K562 (cell line): ENCODE results near the gene TNFAIP8L1. TPM values are rescaled to one million over a fixed set of nuclear protein-coding genes. Genes with fewer than 3 reads are reported as not detected.

ENCODE experiments used
- ATF7 ChIP-seq: fragments of 450-650 bp; IDR thresholded peaks from 2 replicates; pipeline ENCODE4 v1.7.1; 2014; ENCODE audit warnings: mild to moderate bottlenecking, moderate library complexity
- BHLHE40 ChIP-seq: IDR thresholded peaks from 2 replicates; pipeline ENCODE4 v1.6.1; 2011; ENCODE audit warnings: low read length, improper control_type of control experiment
- C11orf30 ChIP-seq: fragments of 450-650 bp; IDR thresholded peaks from 2 replicates; pipeline ENCODE4 v1.6.1; 2016; ENCODE audit warnings: low read depth, mild to moderate bottlenecking
- CC2D1A ChIP-seq: fragments of 450-650 bp; IDR thresholded peaks from 2 replicates; pipeline ENCODE4 v1.6.1; 2017; ENCODE audit warnings: mild to moderate bottlenecking
- CHD4 ChIP-seq: fragments of 200-600 bp; sonication (generic); IDR thresholded peaks from 3 replicates; pipeline ENCODE4 v1.6.1; 2012; ENCODE audit warnings: low read depth, mild to moderate bottlenecking, mixed read lengths, low read length, inconsistent platforms; ENCODE audit not compliant: insufficient read depth, insufficient replicate concordance, poor library complexity, severe bottlenecking
- ERF ChIP-seq: fragments of 450-650 bp; formaldehyde crosslinking; IDR thresholded peaks from 2 replicates; pipeline ENCODE4 v1.4.0; 2020; ENCODE audit warnings: mild to moderate bottlenecking, mixed read lengths
- ESRRA ChIP-seq: fragments of 450-650 bp; IDR thresholded peaks from 2 replicates; pipeline ENCODE4 v1.6.1; 2014; ENCODE audit warnings: low read depth, mild to moderate bottlenecking, moderate library complexity, borderline replicate concordance
- FOSL1 ChIP-seq: fragments of 200-800 bp; sonication (Bioruptor generic); conservative IDR thresholded peaks from 2 replicates; pipeline ENCODE4 v1.6.1; 2016; ENCODE audit warnings: missing genetic modification characterization, missing compliant biosample characterization
- HCFC1 ChIP-seq: IDR thresholded peaks from 2 replicates; pipeline ENCODE4 v1.6.1; 2012; ENCODE audit warnings: low read depth, low read length, improper control_type of control experiment
- L3MBTL2 ChIP-seq: fragments of 450-650 bp; IDR thresholded peaks from 2 replicates; pipeline ENCODE4 v1.6.1; 2016; ENCODE audit warnings: mild to moderate bottlenecking, moderate library complexity
- PKNOX1 ChIP-seq: fragments of 450-650 bp; IDR thresholded peaks from 2 replicates; pipeline ENCODE4 v1.6.1; 2016
- RB1 ChIP-seq: fragments of 450-650 bp; IDR thresholded peaks from 2 replicates; pipeline ENCODE4 v1.6.1; 2017; ENCODE audit warnings: low read depth, mild to moderate bottlenecking
- SMC3 ChIP-seq: conservative IDR thresholded peaks from 2 replicates; pipeline ENCODE4 v1.6.1; 2011; ENCODE audit warnings: low read depth, low read length, improper control_type of control experiment; ENCODE audit not compliant: insufficient read depth
- SOX6 ChIP-seq: fragments of 450-650 bp; IDR thresholded peaks from 2 replicates; pipeline ENCODE4 v1.6.1; 2014; ENCODE audit warnings: mild to moderate bottlenecking
- YY1 ChIP-seq, 3 experiments: IDR thresholded peaks; 2 replicates each; pipeline ENCODE4 v1.6.1; 2011; ENCODE audit warnings: low read length in 2 of 3, mild to moderate bottlenecking in 2 of 3, moderate library complexity in 2 of 3, borderline replicate concordance in 1 of 3, control low read depth in 1 of 3, low read depth in 1 of 3; ENCODE audit not compliant: insufficient read depth in 3 of 3, insufficient replicate concordance in 2 of 3, control insufficient read depth in 1 of 3, insufficient read length in 1 of 3; ENCODE audit errors: extremely low read depth in 1 of 3
- ZNF174 ChIP-seq: fragments of 250-450 bp; sonication (Bioruptor Pico); IDR thresholded peaks from 2 replicates; pipeline ENCODE4 v1.4.0; 2020; ENCODE audit warnings: mild to moderate bottlenecking
- ZNF280B ChIP-seq: fragments of 250-450 bp; sonication (Bioruptor Pico); IDR thresholded peaks from 2 replicates; pipeline ENCODE4 v1.5.1; 2021; ENCODE audit warnings: mild to moderate bottlenecking
- polyA plus RNA-seq, 8 experiments: library from polyadenylated mRNA; depleted of rRNA in 4 of 8; stranded (reverse) in 5 of 8; unstranded in 3 of 8; fragments of >200 nt; fragmentation: Nextera tagmentation in 2 of 8; fragmentation: Illumina TruSeq in 1 of 8; extraction: Ambion mirVana in 2 of 8; extraction: Trizol in 1 of 8; gene quantifications; 2 replicates each; pipeline versions ENCODE4 v1.2.1 to v1.2.3, GENCODE V29; 2011 to 2014; ENCODE audit warnings: inconsistent platforms in 1 of 8, missing spikeins in 1 of 8
- total RNA-seq, 7 experiments: library from RNA; depleted of rRNA in 6 of 7; stranded (reverse); fragments of >200 nt in 6 of 7; fragmentation: Illumina TruSeq in 2 of 7; extraction: Trizol in 2 of 7; gene quantifications; 2 replicates each; pipeline versions ENCODE4 v1.2.1 to v1.2.3, GENCODE V29; 2011 to 2021; ENCODE audit warnings: low replicate concordance in 1 of 7
- TF ChIP-seq, protein P1 (sequence below): fragments of 250-450 bp; sonication (Bioruptor Pico); IDR thresholded peaks from 2 replicates; pipeline ENCODE4 v1.4.0; 2020; ENCODE audit warnings: mild to moderate bottlenecking, moderate library complexity
- TF ChIP-seq, protein P2 (sequence below): sonication (generic); formaldehyde crosslinking; IDR thresholded peaks from 2 replicates; pipeline ENCODE4 v1.8.0; 2022; ENCODE audit warnings: mild to moderate bottlenecking, missing genetic modification reagents, borderline replicate concordance

TNFAIP8L1 gene
- total and polyA plus RNA-seq, 9 of the 15 experiments (the other 6 are each of a cell fraction or from before 2014, with no cell fraction given): 0.69 to 9.3 (median 4.9) TPM

DNA sequence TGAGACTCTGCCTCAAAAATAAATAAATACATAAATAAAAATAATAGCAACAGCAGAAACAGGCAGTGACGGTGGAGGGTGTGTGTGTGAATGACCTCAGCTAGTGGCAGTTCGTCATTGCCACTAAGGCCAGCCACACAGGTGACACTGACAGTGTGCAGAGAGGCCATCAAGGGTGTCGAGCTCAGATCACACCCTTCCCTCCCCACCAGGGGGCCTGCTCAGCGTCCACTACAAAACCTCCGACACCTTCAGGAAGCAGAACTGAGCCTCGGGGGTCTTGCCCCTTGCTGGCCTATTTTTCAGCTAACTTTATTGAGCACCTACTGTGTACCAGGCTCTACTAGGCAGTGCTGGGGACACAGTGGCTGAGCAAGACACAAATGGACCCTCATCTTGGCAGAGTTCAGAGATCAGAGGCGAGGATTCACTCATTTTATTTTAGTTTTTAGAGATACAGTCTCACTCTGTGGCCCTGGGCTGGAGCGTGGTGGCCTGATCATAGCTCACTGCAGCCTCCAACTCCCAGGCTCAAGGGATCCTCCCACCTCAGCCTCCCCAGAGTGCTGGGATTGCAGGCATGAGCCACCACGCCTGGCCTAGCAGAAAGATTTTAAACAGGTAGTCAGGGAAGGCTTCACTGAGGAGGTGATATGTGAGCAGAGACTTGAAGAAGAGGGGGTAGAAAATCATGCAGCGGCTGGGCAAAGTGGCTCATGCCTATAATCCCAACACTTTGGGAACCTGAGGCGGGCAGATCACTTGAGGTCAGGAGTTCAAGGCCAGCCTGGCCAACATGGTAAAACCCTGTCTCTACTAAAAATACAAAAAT, 49.5 kb upstream of the TNFAIP8L1 start (continued):
- no peak for TF ChIP-seq FOSL1
- peak in 1 of 3 experiments; percentile 51 for TF ChIP-seq YY1 (IDR thresholded peaks at IDR 0.05; ENCODE audit: borderline replicate concordance in 1 of 3, control insufficient read depth in 1 of 3, extremely low read depth in 1 of 3, insufficient read depth in 3 of 3, insufficient read length in 1 of 3, insufficient replicate concordance in 2 of 3, low read depth in 1 of 3, low read length in 2 of 3)
- TF ChIP-seq PKNOX1: peak; percentile 57
- no peak; the same call in 1 of the 2 replicates for TF ChIP-seq ESRRA
- TF ChIP-seq SOX6: peak; percentile 24; the same call in 1 of the 2 replicates
- TF ChIP-seq ZNF174 (CRISPR knock-in tag): no peak
- no peak for TF ChIP-seq CHD4
- 0 out of 2 replicates have a peak, but pooled peaks have one; percentile 13 for TF ChIP-seq HCFC1
- TF ChIP-seq, protein P1, sequence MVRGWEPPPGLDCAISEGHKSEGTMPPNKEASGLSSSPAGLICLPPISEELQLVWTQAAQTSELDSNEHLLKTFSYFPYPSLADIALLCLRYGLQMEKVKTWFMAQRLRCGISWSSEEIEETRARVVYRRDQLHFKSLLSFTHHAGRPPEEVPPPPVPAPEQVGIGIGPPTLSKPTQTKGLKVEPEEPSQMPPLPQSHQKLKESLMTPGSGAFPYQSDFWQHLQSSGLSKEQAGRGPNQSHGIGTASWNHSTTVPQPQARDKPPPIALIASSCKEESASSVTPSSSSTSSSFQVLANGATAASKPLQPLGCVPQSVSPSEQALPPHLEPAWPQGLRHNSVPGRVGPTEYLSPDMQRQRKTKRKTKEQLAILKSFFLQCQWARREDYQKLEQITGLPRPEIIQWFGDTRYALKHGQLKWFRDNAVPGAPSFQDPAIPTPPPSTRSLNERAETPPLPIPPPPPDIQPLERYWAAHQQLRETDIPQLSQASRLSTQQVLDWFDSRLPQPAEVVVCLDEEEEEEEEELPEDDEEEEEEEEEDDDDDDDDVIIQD (CRISPR knock-in tag): no peak
- peak; percentile 72 for TF ChIP-seq L3MBTL2
- no peak for TF ChIP-seq C11orf30
- TF ChIP-seq ERF (CRISPR knock-in tag): no peak
- TF ChIP-seq ZNF280B (CRISPR knock-in tag): no peak
- TF ChIP-seq CC2D1A: no peak
- 0 out of 2 replicates have a peak, but pooled peaks have one; percentile 42 for TF ChIP-seq ATF7
- peak; percentile 45 for TF ChIP-seq SMC3
- TF ChIP-seq, protein P2, sequence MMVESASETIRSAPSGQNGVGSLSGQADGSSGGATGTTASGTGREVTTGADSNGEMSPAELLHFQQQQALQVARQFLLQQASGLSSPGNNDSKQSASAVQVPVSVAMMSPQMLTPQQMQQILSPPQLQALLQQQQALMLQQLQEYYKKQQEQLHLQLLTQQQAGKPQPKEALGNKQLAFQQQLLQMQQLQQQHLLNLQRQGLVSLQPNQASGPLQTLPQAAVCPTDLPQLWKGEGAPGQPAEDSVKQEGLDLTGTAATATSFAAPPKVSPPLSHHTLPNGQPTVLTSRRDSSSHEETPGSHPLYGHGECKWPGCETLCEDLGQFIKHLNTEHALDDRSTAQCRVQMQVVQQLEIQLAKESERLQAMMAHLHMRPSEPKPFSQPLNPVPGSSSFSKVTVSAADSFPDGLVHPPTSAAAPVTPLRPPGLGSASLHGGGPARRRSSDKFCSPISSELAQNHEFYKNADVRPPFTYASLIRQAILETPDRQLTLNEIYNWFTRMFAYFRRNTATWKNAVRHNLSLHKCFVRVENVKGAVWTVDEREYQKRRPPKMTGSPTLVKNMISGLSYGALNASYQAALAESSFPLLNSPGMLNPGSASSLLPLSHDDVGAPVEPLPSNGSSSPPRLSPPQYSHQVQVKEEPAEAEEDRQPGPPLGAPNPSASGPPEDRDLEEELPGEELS: 0 out of 2 replicates have a peak, but pooled peaks have one; percentile 32
- 0 out of 2 replicates have a peak, but pooled peaks have one; percentile 15 for TF ChIP-seq BHLHE40
- TF ChIP-seq RB1: no peak
